Measurements from ENCODE around the gene SCN1A.

DNA sequence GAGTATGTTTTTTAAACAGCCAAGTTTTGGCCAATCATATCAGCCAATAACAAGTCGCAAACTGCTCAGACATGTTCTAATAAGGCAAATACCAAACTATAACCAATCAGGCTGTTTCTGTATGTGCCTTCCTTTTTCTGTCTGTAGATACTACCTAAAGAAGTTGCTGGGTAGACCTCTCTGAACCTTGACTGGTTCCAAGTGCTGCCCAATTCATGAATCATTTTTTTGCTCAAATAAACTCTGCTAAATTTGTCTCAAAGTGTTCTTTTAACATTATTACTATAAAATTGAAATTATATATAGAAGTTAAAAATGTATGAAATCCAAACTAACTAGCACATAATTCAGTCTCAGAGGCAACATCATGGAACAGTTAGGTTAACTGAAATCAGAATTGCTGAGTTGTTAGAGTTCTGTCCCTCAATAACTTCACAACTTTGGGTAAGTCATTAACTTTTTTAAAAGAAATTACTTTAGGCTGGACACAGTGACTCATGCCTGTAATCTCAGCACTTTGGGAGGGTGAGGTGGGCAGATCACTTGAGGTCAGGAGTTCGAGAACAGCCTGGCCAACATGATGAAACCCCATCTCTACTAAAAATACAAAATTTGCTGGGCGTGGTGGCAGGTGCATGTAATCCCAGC, 169.4 kb downstream of the SCN1A start:
- TF ChIP-seq, protein P1, sequence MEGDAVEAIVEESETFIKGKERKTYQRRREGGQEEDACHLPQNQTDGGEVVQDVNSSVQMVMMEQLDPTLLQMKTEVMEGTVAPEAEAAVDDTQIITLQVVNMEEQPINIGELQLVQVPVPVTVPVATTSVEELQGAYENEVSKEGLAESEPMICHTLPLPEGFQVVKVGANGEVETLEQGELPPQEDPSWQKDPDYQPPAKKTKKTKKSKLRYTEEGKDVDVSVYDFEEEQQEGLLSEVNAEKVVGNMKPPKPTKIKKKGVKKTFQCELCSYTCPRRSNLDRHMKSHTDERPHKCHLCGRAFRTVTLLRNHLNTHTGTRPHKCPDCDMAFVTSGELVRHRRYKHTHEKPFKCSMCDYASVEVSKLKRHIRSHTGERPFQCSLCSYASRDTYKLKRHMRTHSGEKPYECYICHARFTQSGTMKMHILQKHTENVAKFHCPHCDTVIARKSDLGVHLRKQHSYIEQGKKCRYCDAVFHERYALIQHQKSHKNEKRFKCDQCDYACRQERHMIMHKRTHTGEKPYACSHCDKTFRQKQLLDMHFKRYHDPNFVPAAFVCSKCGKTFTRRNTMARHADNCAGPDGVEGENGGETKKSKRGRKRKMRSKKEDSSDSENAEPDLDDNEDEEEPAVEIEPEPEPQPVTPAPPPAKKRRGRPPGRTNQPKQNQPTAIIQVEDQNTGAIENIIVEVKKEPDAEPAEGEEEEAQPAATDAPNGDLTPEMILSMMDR (IDR thresholded peaks at IDR 0.05), result no peak
- TF ChIP-seq POLR2A (IDR thresholded peaks at IDR 0.05), result no peak
